MM.1S (cell line): ENCODE measurements around the gene ZNF574.

Experiments used
- CTCF ChIP-seq: fragments of 300-600 bp; sonication (generic); IDR thresholded peaks from 2 replicates; pipeline ENCODE4 v1.5.1; 2016; ENCODE audit warnings: antibody characterized with exemption, low read length, mixed read lengths
- EZH2 ChIP-seq: fragments of 300-600 bp; sonication (generic); optimal IDR thresholded peaks from 2 replicates; pipeline ENCODE3; 2017; ENCODE audit warnings: low read depth, mild to moderate bottlenecking, antibody characterized with exemption, low read length, mixed read lengths

GRCh38 chr19:42091300-42091699, 15.3 kb downstream of the ZNF574 start:
- TF ChIP-seq CTCF (no peak), EZH2 (no peak)
